GM18507 (cell line): Measurements from ENCODE around the gene CCS.
"Not testable (repeated sequence)": the region's sequence is repeated elsewhere in the genome, so short reads cannot be mapped to it uniquely, and the experiment has no call there.

Source experiments
- DNase-seq: peaks from one replicate; pipeline ENCODE4 v3.0.0; 2011; ENCODE audit warnings: low read depth; ENCODE audit not compliant: insufficient read length; ENCODE audit errors: extremely low spot score
- FAIRE-seq: peaks from 2 replicates; lab custom pipeline; 2011; peaks lifted over from hg19 to GRCh38; lab: Jason Lieb, UNC

CCS gene

DNA sequence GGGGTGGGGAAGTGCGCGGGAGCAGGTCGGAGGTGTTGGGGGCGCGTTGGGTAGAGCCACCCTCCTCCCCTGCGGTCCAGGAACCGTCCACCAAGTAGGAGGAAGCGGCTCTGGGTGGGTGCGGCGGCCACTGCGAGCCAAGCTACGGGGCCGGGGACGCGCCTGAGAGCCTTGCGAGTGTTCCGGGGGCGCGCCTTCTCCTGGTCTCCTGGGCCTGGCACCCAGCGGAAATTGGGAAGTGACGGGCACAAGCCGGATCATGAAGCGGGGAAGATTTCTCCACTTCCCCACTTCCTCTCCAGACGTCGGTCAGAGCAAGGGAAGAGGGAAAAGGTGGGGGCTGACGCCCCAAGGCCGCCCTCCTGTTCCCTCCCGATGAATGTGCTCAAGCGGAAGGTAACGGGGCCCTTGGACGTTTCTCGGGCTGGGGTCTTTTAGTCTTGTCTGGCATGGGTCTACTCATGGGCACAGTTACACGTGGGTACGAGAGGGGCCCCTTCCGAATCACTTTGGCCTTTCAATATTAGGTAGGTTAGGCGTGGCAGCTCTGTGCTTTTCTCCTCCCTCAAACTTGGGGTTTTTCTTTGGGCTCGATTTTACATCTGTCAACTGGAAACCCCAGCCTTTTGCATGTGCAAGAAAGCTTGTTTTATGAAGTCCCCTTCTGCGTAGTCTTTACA is 24.3 kb downstream of the CCS start:
- DNase-seq, result no peak
- no peak for FAIRE-seq

DNA sequence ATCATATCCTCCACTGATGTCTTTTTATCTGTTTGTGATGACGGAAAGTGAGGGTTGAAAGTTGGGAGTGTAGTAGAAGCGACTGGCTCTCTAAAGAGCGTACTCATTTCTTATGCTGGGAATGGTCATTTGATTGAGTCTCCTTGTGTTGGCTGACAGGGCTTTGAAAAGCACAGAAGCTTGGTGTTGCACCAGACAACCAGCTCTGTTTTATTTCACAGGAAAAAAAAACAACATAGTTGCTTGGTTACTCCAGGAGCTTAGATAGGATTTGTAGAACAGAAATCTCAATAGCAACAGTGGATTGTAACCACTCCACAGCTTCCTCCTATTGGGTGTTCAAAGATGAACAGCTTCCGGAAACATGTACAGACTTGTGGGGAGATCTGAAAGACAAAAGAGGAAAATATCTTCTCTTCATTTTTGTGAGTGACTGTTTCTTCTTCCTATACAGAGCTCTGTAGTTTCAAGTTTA is 26.1 kb downstream of the CCS start:
- no peak for DNase-seq
- no peak for FAIRE-seq

DNA sequence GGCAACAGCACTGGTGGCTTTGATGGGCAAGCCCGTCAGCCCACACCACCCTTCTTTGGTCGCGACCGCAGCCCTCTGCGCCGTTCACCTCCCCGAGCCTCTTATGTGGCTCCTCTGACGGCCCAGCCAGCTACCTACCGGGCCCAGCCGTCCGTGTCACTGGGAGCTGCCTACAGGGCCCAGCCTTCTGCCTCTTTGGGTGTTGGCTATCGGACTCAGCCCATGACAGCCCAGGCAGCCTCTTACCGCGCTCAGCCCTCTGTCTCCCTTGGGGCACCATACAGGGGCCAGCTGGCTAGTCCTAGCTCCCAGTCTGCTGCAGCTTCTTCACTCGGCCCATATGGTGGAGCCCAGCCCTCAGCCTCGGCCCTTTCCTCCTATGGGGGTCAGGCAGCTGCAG is 31.5 kb downstream of the CCS start:
- DNase-seq (no peak), FAIRE-seq (no peak)

DNA sequence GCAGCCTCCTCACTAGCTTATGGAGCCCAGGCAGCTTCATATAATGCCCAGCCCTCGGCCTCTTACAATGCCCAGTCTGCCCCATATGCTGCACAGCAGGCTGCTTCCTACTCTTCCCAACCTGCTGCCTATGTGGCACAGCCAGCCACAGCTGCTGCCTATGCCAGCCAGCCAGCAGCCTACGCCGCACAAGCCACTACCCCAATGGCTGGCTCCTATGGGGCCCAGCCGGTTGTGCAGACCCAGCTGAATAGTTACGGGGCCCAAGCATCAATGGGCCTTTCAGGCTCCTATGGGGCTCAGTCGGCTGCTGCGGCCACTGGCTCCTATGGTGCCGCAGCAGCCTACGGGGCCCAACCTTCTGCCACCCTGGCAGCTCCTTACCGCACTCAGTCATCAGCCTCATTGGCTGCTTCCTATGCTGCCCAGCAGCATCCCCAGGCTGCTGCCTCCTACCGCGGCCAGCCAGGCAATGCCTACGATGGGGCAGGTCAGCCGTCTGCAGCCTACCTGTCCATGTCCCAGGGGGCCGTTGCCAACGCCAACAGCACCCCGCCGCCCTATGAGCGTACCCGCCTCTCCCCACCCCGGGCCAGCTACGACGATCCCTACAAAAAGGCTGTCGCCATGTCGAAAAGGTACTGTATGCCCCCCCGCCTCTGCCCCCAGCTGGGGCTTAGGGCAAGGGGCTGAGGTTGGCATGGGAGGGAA is 32.2 kb downstream of the CCS start:
- FAIRE-seq (no peak), DNase-seq (no peak)

DNA sequence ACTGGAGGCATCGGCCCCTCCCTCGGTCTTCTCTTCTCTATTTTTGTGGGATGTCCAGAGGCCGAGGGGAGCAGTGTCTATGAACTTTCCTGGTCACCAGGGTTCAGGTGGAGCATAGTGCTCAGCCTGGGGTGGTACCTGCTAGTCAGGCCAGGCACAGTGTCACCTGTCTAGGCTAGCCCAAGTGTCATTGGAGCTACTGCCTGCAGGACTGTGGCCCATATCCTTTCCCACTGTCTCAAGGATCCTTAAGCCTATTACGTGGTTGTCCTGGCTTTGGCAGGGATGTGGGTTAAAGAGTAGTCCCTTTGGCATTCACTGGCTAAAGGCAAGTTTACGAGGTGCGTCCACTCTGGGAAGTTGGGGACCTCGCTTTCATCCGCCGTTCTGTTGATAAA is 32.8 kb downstream of the CCS start:
- FAIRE-seq, result no peak
- DNase-seq, result no peak

DNA sequence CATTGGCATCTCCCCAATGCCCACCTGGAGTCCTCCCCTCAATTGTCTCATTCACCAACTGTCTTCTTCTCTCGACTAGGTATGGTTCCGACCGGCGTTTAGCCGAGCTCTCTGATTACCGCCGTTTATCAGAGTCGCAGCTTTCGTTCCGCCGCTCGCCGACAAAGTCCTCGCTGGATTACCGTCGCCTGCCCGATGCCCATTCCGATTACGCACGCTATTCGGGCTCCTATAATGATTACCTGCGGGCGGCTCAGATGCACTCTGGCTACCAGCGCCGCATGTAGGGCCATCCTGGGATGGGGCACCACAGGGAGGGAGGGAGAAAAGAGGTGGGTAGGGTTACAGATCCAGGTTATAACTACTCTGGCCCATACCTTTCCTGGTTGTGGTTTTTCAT is 33.4 kb downstream of the CCS start:
- DNase-seq (no peak), FAIRE-seq (no peak)

DNA sequence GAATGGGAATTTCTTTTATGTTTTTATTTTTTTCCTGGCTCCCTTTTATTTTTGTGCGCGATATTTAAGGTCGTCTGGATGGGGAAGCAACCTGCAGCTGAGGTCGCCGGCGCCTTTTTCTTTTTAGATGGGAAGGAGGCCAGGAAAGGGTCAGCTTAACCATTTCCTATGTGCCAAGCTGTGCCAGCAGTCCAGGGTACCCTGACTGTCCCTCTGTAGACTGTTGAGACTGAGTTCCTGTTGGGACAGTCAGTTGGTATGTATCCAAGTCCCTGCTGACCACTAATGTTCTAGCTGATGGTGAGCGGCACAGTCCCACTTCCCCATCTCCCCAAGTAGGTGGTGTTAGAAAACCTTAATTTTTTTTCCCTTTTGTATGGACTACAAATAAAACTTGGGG is 33.9 kb downstream of the CCS start:
- DNase-seq, result no peak
- no peak for FAIRE-seq

DNA sequence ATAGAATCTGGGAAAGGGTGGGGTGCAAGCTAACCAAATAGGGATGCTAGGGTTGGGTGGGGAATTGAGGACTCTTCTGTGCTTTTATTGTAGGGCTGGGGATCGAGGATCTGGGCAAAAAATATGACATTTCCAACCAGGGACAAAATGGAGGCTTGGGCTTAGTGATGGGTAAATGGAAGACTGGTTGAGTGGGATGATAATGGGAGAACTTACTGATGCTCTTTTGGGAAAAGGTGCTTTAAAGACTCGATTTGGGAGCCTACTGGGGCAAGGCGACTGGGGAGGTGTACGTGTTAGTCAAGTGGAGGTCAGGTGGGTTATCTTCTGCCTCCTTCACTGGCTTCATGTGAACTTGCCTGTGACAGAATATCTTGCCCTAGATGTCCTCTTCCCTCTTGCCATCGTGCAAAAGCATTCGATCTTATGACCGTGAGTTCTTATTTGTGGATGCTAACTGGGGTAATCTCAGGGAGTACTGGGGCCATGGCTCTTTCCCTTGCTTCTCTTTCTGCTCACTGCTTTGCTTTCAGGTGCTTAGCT is 35.1 kb downstream of the CCS start:
- FAIRE-seq (no peak), DNase-seq (no peak)

DNA sequence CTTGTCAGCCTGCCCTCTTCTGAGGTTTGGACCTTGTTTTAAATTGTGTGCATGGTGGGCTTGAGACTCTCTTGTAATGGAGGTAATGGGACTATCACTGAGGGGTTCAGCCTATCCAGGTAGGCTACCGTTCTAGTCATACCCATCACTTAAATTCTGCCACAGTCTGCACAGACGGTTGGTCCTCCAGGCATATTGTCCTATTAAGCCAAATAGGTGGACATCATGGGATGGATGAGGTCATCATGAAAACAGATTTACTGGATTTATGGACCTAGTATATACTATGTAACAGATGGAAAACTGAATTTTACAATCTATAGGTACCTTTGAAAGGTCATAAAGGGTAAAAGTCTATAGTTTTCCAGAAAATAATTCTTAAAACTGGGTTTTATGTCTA is 36.4 kb downstream of the CCS start:
- FAIRE-seq (no peak), DNase-seq (no peak)

DNA sequence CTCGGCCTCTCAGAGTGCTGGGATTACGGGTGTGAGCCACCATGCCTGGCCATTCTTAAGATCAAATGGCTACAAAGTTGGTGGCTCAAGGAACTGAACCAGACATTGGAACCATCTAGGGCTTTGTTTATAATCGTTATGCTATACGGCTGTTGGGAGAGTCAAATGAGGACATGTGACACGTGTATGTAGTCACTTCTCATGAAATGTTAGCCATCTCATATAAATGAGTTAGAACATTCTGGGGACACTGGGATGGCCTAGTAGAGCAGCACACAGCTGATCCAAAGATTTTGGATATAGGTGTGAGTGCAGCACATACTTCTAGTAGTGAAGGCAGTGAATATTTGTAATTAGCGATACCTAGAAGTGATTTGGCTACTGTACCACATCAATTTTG is 38.9 kb downstream of the CCS start:
- no peak for FAIRE-seq
- DNase-seq, result no peak

DNA sequence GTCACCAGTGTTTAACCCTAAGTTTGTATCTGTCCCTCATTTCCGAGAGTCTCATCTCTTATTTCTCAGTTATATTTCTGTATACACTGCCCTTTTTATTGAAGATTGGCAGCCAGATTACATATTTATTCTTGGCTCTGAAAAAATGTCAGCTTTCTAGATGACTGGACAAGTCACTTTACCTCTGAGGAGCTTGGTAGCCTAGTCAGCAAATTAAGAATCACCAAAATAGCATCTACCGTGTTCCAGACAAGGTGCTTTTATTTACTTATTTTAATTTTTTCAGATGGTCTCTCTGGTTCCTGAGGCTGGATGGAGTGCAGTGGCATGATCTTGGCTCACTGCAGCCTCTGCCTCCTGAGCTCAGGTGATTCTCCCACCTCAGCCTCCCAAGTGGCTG is 40.0 kb downstream of the CCS start:
- no peak for FAIRE-seq
- no peak for DNase-seq

DNA sequence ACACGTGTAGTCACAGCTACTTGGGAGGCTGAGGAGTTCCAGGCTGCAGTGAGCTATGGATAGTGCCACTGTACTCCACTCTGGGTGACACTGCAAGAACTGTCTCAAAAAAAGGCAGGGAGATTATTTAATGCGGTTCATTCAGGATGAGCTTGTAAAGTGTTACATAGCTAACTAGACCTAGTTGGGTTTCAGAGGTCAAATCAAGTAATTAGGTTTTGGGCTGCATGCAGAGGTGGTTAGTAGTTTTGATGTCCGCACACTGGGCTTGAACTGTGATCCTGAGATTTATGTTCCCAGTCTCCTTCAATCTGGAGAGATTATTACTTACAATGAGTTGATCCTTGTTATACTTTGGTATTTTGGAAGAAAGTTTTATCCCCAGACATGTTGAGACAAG is 43.4 kb downstream of the CCS start:
- FAIRE-seq (no peak), DNase-seq (no peak)

DNA sequence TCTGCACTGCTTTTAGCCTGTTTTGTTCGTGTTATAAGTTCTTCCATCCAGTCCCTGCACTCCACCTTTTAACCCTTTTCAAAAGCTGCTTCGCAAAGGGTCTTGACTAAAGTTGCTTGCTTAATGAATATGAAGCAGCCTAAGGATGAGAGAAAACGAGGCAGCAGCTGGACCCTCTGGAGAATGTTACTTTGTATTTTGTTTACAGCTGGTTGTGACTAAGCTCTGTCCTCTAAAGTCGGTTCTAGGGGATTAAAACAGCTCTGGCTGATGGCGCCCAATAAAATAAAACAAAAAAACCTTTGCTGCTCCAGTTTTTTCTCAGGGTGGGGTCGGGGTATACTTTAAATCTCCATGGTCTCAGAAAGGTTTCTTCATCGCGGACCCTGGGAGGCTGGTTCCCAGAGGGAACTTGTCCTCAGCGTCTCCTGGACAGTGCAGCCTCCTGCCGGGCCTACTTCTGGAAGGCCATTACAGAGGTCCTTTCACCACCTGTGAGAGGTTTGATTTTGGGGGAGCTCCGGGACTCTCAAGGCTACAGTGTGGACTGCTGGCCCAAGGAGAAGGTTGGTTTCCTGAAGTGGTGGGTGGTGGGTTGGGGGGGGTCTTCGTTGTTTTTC is 44.7 kb downstream of the CCS start:
- FAIRE-seq, result no peak
- no peak for DNase-seq

DNA sequence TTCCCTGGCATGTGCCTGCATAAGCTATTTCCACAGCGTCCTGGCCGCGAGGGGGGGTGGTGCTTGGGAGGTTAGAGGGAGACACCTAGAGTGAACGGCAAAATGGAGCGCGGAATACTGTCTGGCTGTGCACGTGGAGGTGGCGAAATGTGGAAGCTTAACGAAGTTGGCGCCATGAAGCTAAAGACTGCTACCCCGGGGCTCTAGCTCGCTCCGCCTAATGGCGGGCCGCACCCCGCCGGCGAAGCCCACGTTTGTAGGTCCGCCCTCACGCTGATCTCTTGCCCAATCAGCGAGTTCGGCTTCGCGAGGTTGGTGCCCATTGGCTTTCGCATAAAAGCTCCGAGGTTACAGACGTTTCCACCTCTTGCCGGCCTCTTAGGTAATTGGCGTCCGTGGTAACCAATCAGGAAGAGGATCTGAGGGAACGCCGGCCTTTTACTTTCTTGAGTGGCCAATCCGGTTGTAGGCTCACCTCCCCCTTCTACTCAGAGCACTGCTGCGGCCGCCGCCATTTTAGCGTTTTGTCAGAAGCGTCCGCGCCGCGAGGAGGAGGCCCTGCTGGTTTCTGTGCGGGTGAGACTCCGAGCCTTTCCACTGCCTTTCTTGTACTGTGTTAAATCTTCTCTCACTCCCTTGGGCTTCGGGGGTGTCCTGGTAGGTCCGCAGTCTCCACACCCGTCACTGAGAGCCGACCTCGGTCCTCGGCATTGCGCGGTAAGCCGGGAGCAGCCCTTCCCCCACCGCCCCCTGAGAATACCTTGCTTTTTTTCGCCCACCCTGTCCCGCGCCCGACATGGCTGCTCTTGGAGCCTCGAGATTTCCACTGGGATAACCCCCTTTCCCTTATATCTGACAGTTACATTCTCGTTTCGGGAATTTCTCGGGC is 45.4 kb downstream of the CCS start, which contains the start of gene RBM4:
TSS of gene RBM4 (plus strand) at position 527 of the 889 bp plus-strand sequence. CDS start 1,009 bp downstream, outside the sequence.
- DNase-seq (peak; percentile 96), FAIRE-seq (peak; percentile 94)

DNA sequence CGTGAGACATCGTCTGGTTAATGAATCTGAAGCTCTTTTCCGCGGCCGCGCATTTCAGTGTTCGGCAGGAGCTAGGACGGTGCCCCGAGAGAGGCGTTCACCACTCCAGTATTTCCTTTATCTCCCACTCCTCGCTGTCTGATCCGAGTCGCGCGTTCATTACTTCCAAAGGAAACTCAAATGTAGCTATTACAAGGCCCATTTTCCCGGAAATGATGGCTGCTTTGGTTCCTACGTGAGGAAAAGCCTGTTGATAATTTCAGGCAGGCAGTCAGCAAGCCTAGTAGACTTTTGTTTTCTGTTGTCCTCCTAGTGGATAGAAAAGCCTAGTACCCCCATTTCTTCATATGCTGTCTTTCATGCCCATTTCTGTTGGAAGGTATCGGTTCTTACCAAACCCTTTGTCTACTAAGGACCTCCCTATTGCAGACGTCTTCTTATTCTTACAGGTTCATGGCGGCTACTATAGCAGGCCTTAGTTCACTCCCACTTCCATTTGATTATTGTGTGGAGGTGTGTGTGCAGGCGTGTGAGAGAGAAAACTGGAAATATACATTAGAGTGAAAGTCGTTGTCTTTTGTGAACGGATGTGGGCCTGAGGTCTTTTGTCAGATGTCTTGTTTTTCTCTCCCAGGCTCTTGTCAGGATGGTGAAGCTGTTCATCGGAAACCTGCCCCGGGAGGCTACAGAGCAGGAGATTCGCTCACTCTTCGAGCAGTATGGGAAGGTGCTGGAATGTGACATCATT is 46.3 kb downstream of the CCS start:
- DNase-seq, result no peak
- no peak for FAIRE-seq

DNA sequence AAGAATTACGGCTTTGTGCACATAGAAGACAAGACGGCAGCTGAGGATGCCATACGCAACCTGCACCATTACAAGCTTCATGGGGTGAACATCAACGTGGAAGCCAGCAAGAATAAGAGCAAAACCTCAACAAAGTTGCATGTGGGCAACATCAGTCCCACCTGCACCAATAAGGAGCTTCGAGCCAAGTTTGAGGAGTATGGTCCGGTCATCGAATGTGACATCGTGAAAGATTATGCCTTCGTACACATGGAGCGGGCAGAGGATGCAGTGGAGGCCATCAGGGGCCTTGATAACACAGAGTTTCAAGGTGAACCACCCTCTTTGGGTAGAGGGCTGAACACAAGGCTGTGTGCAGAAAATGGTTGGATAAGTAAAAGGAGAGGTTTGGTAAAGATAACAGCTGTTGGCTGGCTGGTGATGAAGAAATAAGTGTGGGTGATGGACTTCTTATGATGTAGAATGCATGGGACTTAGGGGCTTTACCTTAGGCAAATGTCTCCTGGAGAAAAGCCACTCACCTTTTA is 46.9 kb downstream of the CCS start:
- DNase-seq, FAIRE-seq: not testable (repeated sequence)

DNA sequence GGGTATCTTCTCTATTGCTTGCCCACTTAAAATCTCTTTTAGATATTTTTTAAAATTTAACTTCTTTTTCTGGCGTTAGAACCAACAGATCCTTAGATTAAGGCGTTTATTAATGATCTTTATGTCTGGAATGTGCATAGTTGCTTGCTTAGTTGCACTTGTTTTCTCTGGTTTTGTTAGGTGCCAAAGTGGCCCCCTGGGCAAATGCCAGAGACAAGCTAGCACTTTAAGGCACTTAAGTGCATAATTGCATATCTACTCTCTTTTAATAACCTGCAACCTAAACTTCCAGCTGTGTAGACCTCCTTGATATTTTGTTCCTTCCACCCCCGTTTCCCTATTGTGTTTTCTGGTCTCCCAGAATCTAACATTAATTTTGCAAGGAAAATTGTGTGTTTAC is 48.8 kb downstream of the CCS start:
- DNase-seq, result no peak
- FAIRE-seq, result no peak

DNA sequence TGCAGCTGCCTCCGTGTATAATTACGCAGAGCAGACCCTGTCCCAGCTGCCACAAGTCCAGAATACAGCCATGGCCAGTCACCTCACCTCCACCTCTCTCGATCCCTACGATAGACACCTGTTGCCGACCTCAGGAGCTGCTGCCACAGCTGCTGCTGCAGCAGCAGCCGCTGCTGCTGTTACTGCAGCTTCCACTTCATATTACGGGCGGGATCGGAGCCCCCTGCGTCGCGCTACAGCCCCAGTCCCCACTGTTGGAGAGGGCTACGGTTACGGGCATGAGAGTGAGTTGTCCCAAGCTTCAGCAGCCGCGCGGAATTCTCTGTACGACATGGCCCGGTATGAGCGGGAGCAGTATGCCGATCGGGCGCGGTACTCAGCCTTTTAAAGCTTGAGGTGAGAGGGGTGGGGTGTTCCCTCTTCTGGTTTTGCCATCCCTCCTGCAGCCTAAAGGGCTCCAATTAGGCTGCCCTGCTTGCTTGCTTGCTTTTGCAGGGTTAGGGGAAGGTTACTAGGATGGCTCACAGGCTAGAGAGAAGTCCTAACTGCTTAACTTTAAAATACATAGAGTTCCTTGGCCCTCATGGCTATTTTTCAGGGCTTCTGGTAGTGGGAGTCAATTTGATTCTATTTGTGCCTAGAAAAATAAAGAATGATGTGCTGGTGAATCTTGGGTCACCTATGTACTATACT is 50.9 kb downstream of the CCS start:
- FAIRE-seq (no peak), DNase-seq (no peak)
